AG09319 (cell line): ENCODE data around the gene ITIH4.

Experiments used
- DNase-seq: peaks from one replicate; pipeline ENCODE4 v3.0.0-alpha.2; 2010; ENCODE audit warnings: low read depth; ENCODE audit errors: extremely low read depth
- TF ChIP-seq, protein P1 (sequence below): IDR thresholded peaks from 2 replicates; pipeline ENCODE4 v1.5.1; 2011; ENCODE audit warnings: low read depth, mild to moderate bottlenecking, inconsistent platforms, low read length, moderate library complexity

ITIH4 gene

DNA sequence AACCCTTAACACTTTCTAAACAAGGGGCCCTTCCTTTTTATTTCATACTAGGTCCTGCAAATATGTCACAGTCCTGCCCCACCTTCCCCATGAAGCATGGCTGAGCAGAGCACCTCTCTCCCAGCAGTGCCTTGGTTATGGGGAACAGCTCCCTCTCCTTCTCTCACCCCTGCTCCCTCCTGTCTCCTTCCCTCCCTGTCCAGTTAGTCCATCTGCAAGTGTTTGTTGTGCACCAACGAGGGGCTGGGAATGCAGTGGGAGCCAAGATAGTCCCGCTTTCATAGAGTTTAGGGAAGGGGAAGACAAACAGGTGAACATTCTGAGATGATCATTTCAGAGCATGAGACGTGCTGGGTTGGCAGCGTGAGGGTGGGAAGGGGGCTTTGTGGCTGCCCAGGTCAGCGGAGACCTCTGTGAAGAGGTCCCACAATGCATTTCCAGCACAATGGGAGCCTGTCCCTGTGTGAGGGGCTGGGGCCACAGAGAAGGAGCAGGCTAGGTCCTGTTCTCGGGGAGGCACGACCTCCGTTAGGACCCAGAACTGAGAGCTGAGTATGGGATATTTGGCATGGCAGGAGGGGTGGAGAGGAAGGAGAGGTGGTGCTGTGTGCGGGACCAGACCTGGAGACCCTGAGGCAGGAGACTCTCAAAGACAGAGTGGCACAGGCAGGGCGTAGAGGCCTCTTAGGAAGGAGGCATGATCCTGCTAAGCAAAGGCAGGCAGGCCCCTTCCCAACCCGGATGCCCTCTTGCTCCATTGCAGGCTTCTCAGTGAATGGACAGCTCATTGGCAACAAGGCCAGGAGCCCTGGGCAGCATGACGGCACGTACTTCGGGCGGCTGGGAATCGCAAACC, 41.4 kb downstream of the ITIH4 start:
- TF ChIP-seq, protein P1, sequence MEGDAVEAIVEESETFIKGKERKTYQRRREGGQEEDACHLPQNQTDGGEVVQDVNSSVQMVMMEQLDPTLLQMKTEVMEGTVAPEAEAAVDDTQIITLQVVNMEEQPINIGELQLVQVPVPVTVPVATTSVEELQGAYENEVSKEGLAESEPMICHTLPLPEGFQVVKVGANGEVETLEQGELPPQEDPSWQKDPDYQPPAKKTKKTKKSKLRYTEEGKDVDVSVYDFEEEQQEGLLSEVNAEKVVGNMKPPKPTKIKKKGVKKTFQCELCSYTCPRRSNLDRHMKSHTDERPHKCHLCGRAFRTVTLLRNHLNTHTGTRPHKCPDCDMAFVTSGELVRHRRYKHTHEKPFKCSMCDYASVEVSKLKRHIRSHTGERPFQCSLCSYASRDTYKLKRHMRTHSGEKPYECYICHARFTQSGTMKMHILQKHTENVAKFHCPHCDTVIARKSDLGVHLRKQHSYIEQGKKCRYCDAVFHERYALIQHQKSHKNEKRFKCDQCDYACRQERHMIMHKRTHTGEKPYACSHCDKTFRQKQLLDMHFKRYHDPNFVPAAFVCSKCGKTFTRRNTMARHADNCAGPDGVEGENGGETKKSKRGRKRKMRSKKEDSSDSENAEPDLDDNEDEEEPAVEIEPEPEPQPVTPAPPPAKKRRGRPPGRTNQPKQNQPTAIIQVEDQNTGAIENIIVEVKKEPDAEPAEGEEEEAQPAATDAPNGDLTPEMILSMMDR: no peak
- DNase-seq: no peak

DNA sequence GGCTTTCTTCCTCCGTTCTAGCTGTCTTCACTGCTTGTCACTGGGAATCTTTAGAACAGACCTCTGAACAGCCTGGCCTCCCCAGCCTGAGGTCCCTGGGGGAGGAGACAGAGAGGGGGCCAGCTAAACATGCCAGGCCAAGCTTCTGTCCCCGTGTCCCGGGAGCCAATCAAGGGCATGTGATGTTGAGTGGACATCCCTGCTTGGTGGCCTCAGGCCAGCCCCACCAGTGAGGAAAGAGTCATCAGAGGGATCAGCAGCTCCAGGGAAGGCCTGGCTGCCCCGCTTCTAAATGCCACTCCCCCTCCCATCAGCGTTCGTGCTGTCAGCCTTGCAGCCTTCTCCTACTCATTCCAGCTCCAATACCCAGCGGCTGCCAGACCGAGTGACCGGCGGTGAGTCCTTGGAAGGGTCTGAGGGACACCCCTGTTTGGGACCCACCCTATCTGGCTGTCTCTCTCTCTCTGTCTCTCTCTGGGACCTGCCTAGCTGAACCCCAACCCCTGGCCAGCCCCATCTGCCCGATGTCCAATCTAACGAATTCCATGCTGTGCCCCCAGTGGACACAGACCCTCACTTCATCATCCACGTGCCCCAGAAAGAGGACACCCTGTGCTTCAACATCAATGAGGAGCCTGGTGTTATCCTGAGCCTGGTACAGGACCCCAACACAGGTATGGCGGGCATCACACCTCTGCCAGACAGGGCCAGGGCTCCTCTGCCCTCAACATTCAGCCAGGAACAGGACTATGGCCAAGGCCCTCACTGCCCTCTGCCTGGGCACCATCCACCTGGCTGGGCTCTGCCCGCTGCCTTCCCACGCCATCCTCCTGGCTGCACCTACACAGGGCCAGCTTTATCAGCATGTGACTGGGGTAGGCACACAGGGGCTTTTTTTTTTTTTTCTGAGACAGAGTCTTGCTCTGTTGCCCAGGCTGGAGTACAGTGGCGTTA, 42.5 kb downstream of the ITIH4 start:
- no peak for DNase-seq
- TF ChIP-seq, protein P1: no peak

DNA sequence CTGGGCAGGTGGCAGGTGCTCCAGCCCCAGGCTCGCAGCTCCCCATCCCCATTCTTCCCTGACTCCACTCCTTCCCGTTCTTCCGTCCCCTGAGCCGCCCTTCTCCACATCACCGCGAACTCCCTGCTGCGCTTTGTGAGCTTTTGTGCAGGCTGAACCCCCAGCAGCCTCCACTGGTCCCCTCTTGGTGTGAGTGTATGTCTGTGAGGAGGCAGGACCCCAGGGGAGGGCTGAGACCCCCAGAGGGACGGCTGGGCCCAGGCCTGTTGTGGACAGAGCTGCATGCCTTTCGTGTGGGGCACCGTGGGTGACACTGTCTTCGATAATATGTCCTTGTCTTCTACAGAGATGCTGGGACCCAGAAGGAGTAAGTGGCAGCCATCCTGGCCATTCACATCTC, 43.2 kb downstream of the ITIH4 start:
- TF ChIP-seq, protein P1: no peak
- DNase-seq: no peak

DNA sequence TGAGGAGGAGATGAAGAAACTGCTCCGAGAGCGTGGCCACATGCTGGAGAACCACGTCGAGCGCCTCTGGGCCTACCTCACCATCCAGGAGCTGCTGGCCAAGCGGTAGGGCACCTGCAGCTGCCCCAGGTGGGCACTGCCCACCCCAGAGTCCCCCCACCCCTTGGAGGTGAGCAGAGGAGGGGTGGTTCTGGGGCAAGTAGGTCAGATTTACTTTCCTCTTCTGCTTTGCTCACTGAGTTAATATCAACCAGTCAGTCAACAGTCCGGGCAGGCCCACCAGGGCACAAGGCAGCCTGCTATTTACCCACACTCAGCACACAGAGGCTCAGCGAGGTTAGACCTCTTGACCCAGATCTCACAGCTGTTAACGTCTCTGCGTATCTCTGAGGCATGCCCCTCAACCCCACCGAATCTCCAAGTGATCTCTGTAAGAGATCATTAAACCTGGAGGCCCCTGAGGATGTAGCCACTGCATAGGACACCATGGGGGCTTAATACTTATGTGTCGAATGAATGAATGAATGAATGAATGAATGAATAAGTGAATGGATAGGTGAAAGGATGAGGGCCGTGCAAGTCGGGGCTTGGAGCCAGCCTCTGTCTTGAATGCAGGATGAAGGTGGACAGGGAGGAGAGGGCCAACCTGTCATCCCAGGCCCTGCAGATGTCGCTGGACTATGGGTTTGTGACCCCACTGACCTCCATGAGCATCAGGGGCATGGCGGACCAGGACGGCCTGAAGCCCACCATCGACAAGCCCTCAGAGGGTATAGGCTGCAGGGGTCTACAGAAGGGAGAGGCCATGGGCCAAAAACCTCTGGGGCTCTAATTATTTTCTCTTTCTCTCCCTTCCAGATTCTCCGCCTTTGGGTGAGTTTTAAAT, 43.9 kb downstream of the ITIH4 start:
- TF ChIP-seq, protein P1: no peak
- DNase-seq: no peak

DNA sequence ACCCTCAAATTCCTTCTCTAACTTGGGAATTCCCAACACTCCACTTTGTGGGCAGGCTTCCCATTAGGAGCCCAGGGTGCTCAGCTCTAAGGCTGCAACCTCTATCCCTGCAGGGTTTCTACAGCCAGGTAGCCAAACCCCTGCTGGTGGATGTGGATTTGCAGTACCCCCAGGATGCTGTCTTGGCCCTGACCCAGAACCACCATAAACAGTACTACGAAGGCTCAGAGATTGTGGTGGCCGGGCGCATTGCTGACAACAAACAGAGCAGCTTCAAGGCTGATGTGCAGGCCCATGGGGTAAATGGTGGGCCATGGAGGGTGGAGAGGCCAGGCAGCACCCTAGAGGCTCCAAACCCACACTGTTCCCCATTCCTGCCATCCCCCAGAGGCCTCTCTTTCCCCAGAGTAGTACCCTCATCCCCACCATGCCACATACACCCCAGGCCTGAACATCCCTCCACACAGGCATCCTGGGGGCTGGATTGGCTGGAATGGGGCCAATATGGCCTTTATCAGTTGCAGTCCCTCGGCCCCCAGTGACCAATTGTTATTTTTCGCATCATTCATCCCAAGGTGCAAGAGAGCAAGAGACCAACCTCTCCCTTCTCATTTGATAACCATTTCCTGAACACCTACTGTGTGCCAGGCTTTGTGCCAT, 45.4 kb downstream of the ITIH4 start:
- TF ChIP-seq, protein P1: no peak
- DNase-seq: no peak

DNA sequence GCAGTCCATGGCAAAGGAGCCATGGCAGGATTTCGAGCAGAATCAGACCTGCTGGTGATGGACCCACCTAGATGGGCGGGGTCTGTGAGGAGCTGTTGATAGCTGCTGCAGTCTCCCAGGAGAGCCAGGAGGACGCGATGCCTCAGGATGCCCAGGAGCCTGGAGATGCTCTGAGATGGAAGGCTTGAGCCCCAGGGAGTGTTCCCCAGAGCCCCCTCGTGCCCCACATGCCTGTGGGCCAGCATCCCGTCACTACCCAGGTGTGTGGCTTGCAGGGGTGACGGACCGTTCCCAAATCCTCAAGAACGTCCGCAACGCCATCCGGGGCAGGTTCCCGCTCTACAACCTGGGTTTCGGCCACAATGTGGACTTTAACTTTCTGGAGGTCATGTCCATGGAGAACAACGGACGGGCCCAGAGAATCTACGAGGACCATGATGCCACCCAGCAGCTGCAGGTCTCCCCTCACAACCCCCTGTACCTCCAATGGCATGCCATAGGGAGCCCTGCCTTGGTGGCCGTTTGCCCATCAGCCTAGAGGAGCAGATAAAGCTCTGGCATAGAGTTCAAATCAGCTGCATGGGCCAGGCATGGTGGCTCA, 46.4 kb downstream of the ITIH4 start:
- TF ChIP-seq, protein P1: no peak
- DNase-seq: no peak
